ENCODE measurements around the gene C10orf67.
"Not testable (repeated sequence)": the region's sequence is repeated elsewhere in the genome, so short reads cannot be mapped to it uniquely, and the experiment has no call there.

Gene C10orf67

GRCh38 chr10:23344241-23344841 is at the start of gene C10orf67:
TSS of gene C10orf67 (minus strand) at chr10:23344797. CDS start at chr10:23344774, 23 bp downstream.
- peak; percentile 38 for DNase-seq (ENCODE audit: low read depth, low spot score)

GRCh38 chr10:23391821-23392220 is 47.2 kb upstream of the C10orf67 start:
- DNase-seq (ENCODE audit: low read depth, low spot score), result no peak

- no peak for DNase-seq (ENCODE audit: low read depth, low spot score)
Observed at GRCh38 chr10:23390809-23391208, 46.2 kb upstream of the C10orf67 start.

GRCh38 chr10:23390408-23390807 is 45.8 kb upstream of the C10orf67 start:
- DNase-seq (ENCODE audit: low read depth, low spot score), result not testable (repeated sequence)

GRCh38 chr10:23387516-23387915 is 42.9 kb upstream of the C10orf67 start:
- not testable (repeated sequence) for DNase-seq (ENCODE audit: low read depth, low spot score)

- DNase-seq (ENCODE audit: low read depth, low spot score), result no peak
Observed at GRCh38 chr10:23386052-23386451, 41.5 kb upstream of the C10orf67 start.

- no peak for DNase-seq (ENCODE audit: low read depth, low spot score)
Observed at GRCh38 chr10:23384364-23384763, 39.8 kb upstream of the C10orf67 start.

- DNase-seq (ENCODE audit: low read depth, low spot score), result no peak
Observed at GRCh38 chr10:23383637-23384036, 39.0 kb upstream of the C10orf67 start.

GRCh38 chr10:23381298-23382040 is 36.9 kb upstream of the C10orf67 start:
- no peak for DNase-seq (ENCODE audit: low read depth, low spot score)

GRCh38 chr10:23379686-23380085 is 35.1 kb upstream of the C10orf67 start:
- no peak for DNase-seq (ENCODE audit: low read depth, low spot score)

GRCh38 chr10:23376229-23376655 is 31.6 kb upstream of the C10orf67 start:
- no peak for DNase-seq (ENCODE audit: low read depth, low spot score)

- DNase-seq (ENCODE audit: low read depth, low spot score), result no peak
Observed at GRCh38 chr10:23375366-23375765, 30.8 kb upstream of the C10orf67 start.

- DNase-seq (ENCODE audit: low read depth, low spot score), result no peak
Observed at GRCh38 chr10:23373156-23373555, 28.6 kb upstream of the C10orf67 start.

GRCh38 chr10:23371073-23371472 is 26.5 kb upstream of the C10orf67 start:
- no peak for DNase-seq (ENCODE audit: low read depth, low spot score)

- no peak for DNase-seq (ENCODE audit: low read depth, low spot score)
Observed at GRCh38 chr10:23370106-23370505, 25.5 kb upstream of the C10orf67 start.

GRCh38 chr10:23368816-23369640 is 24.4 kb upstream of the C10orf67 start:
- no peak for DNase-seq (ENCODE audit: low read depth, low spot score)

GRCh38 chr10:23367896-23368595 is 23.4 kb upstream of the C10orf67 start:
- no peak for DNase-seq (ENCODE audit: low read depth, low spot score)

GRCh38 chr10:23365417-23366030 is 20.9 kb upstream of the C10orf67 start:
- DNase-seq (ENCODE audit: low read depth, low spot score), result not testable (repeated sequence)

- DNase-seq (ENCODE audit: low read depth, low spot score), result no peak
Observed at GRCh38 chr10:23364378-23364777, 19.8 kb upstream of the C10orf67 start.

GRCh38 chr10:23363793-23364135 is 19.2 kb upstream of the C10orf67 start:
- no peak for DNase-seq (ENCODE audit: low read depth, low spot score)
